ENCODE data around the gene HOXA2.

DNA sequence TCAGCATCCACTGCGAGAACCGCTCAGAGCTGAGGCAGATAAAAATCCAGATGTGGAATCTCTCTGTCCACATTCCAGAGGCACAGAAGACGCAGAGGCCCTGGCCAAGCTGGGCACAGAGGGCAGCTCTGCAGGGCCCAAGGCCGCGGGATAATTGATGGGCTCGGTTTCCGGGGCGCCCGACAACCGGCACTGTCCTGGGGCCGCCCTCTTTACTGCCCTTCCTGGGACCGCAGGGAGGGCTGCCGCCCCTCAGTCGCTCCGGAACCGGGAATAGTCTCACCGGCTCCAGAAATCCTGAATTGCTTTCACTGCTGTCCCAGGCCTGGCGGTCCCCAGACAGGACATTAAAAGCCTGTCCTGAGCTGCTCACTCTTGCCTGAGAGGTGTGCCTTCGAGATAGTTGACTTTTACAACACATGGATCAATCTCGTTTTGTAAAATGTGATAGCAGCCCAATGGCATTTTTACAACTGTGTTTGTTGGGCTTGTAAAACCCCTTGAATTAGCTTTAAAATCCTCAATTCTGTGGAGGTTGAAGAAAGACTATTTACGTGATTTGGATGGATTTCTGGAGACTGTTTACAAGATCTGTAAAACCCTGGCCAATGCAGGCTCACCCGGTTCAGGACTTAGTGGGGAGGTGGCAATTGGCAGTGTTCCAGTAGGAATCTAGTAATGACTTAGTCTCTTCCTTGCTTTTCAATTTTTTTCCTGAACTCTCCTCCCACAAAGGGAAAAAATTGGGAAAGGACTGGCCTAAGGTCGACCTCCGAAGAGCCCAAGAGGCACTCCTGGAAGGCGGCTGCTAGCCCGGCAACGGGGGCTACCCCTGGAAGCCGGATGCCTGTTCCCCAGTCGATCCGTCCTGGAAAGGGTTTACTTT lies 46.5 kb upstream of the HOXA2 start:
- TF ChIP-seq GATA2 (IDR thresholded peaks at IDR 0.05; ENCODE audit: low read depth, low read length) (no peak), GATA3 (IDR thresholded peaks at IDR 0.05; ENCODE audit: low read depth, low read length) (no peak)
